GM12878 (cell line): Measurements from ENCODE around the gene CTH. TPM values are rescaled to one million over a fixed set of nuclear protein-coding genes. Genes with fewer than 3 reads are reported as not detected.

Source experiments
- ATAC-seq: fragments of 200-7000 bp; cut with Tn5 transposase; 3 replicates; pipeline ENCODE4 v1.9.1; 2020; ENCODE audit warnings: mild to moderate bottlenecking, moderate library complexity
- BruUV-seq: library from RNA; stranded (reverse); fragments of 400-500 nt; replicated peaks from 2 replicates; lab custom pipeline; 2021; lab: Mats Ljungman, UMichigan
- CTCF ChIA-PET: fragments of 300-600 bp; sonication (Branson Sonifier 250); formaldehyde crosslinking; extraction: SDS; loops from one replicate; lab custom pipeline; 2021; ENCODE audit warnings: inconsistent platforms; lab: Yijun Ruan, JAX
- POLR2A ChIA-PET: fragments of 350-600 bp; formaldehyde crosslinking; extraction: SDS; loops from one replicate; lab custom pipeline; 2021; ENCODE audit warnings: inconsistent platforms; lab: Charles Lee
- RAD21 ChIA-PET: fragments of 300-600 bp; sonication (Branson Sonifier 250); formaldehyde crosslinking; loops from one replicate; lab custom pipeline; 2023; ENCODE audit warnings: antibody characterized with exemption; ENCODE audit not compliant: unreplicated experiment; lab: Charles Lee
- SMC1A ChIA-PET: fragments of 300-600 bp; sonication (Branson Sonifier 250); formaldehyde crosslinking; loops from one replicate; lab custom pipeline; 2023; ENCODE audit not compliant: unreplicated experiment, uncharacterized antibody; lab: Charles Lee
- DNase-seq: peaks from one replicate; pipeline ENCODE4 v3.0.0-alpha.2; 2011; ENCODE audit warnings: low read depth, low spot score
- FAIRE-seq: peaks from 3 replicates; lab custom pipeline; 2011; peaks lifted over from hg19 to GRCh38; lab: Jason Lieb, UNC
- H2AFZ ChIP-seq: 2 replicates; pipeline ENCODE4 v1.6.0; 2011; ENCODE audit warnings: low read depth, low read length, control low read depth; ENCODE audit not compliant: control insufficient read depth
- H3K27ac ChIP-seq: 2 replicates; pipeline ENCODE4 v1.5.1; 2011; ENCODE audit warnings: control low read depth; ENCODE audit not compliant: control insufficient read depth, insufficient read depth
- H3K27me3 ChIP-seq, 2 experiments: replicated peaks in 1 of 2; 2 replicates each; pipeline versions ENCODE4 v1.6.0 to v1.6.1; 2011; ENCODE audit warnings: low read length in 1 of 2; ENCODE audit not compliant: control insufficient read depth in 2 of 2, insufficient read depth in 2 of 2
- H3K36me3 ChIP-seq, 2 experiments: 2 replicates each; pipeline ENCODE4 v1.5.1; 2011; ENCODE audit warnings: low read length in 1 of 2; ENCODE audit not compliant: control insufficient read depth in 2 of 2, insufficient read depth in 2 of 2
- H3K4me1 ChIP-seq: 2 replicates; pipeline ENCODE4 v1.6.1; 2011; ENCODE audit warnings: mild to moderate bottlenecking, low read length, moderate library complexity, mixed read lengths; ENCODE audit not compliant: control insufficient read depth, insufficient read depth
- H3K4me2 ChIP-seq: 2 replicates; pipeline ENCODE4 v1.6.0; 2011; ENCODE audit warnings: control low read depth; ENCODE audit not compliant: control insufficient read depth, insufficient read depth
- H3K4me3 ChIP-seq: fragments of 200-600 bp; sonication (generic); 2 replicates; pipeline ENCODE4 v1.5.1; 2016
- H3K79me2 ChIP-seq: 2 replicates; pipeline ENCODE4 v1.6.0; 2011; ENCODE audit warnings: low read length; ENCODE audit not compliant: control insufficient read depth, insufficient read depth
- H3K9ac ChIP-seq: 2 replicates; pipeline ENCODE4 v1.8.0; 2011; ENCODE audit warnings: low read length, control low read depth, mixed read lengths; ENCODE audit not compliant: control insufficient read depth, insufficient read depth
- H3K9me3 ChIP-seq: replicated peaks from 3 replicates; pipeline ENCODE4 v1.5.1; 2011; ENCODE audit warnings: mild to moderate bottlenecking, low read length; ENCODE audit not compliant: control insufficient read depth, insufficient read depth
- H4K20me1 ChIP-seq: 2 replicates; pipeline ENCODE4 v1.6.0; 2011; ENCODE audit not compliant: control insufficient read depth, insufficient read depth
- CEBPB ChIP-seq, 2 experiments: fragments of 150-350 bp in 1 of 2; IDR thresholded peaks; 2 replicates each; pipeline ENCODE4 v1.6.1; 2012 to 2014; ENCODE audit warnings: low read depth in 2 of 2, low read length in 2 of 2, borderline replicate concordance in 1 of 2, inconsistent platforms in 1 of 2
- CHD1 ChIP-seq: IDR thresholded peaks from 2 replicates; pipeline ENCODE4 v1.6.1; 2012; ENCODE audit warnings: low read depth, low read length, improper control_type of control experiment
- EGR1 ChIP-seq, 2 experiments: IDR thresholded peaks; 1 replicate in 1 of 2; 2 replicates in 1 of 2; pipeline ENCODE4 v1.6.1; 2011 to 2012; ENCODE audit warnings: low read depth in 2 of 2, low read length in 2 of 2, borderline replicate concordance in 1 of 2, mild to moderate bottlenecking in 1 of 2, moderate library complexity in 1 of 2
- ETV6 ChIP-seq, 2 experiments: fragments of 450-650 bp in 1 of 2; IDR thresholded peaks in 1 of 2; conservative IDR thresholded peaks in 1 of 2; 2 replicates each; pipeline ENCODE4 v1.6.1; 2014; ENCODE audit warnings: antibody characterized with exemption in 1 of 2, borderline replicate concordance in 1 of 2, low read depth in 1 of 2, mild to moderate bottlenecking in 1 of 2, moderate library complexity in 1 of 2
- GABPA ChIP-seq: IDR thresholded peaks from 2 replicates; pipeline ENCODE4 v1.6.1; 2014; ENCODE audit warnings: antibody characterized with exemption, low read depth, mild to moderate bottlenecking, inconsistent platforms
- NR2C2 ChIP-seq: IDR thresholded peaks from 2 replicates; pipeline ENCODE4 v1.6.1; 2011; ENCODE audit warnings: borderline replicate concordance, low read depth; ENCODE audit not compliant: control insufficient read depth, insufficient read length
- PAX5 ChIP-seq: IDR thresholded peaks from 2 replicates; pipeline ENCODE4 v1.6.1; 2011; ENCODE audit warnings: low read depth, low read length, borderline replicate concordance
- SIX5 ChIP-seq: IDR thresholded peaks from 2 replicates; pipeline ENCODE4 v1.6.1; 2011; ENCODE audit warnings: mild to moderate bottlenecking, low read depth, low read length, moderate library complexity; ENCODE audit not compliant: severe bottlenecking
- WGBS: methylation state at CpG from one replicate; pipeline ENCODE4 v1.1.6; 2016; ENCODE audit warnings: low lambda C conversion rate; ENCODE audit not compliant: insufficient replicate concordance, insufficient coverage; ENCODE audit errors: missing lambda C conversion rate; 5-methylcytosine and 5-hydroxymethylcytosine counted together
- in situ Hi-C: fragments of 300-500 bp; cut with MboI; formaldehyde crosslinking; loops from 9 replicates; pipeline ENCODE4 v1.14.3; 2018; ENCODE audit warnings: mixed read lengths
- intact Hi-C: fragments of 100-400 bp; cut with micrococcal nuclease; formaldehyde crosslinking; loops from one replicate; pipeline ENCODE4 v1.14.2; 2022; ENCODE audit not compliant: unreplicated experiment
- polyA plus RNA-seq, 11 experiments: library from polyadenylated mRNA; depleted of rRNA in 4 of 11; unstranded in 6 of 11; stranded (reverse) in 5 of 11; fragments of >200 nt; fragmentation: Nextera tagmentation in 4 of 11; fragmentation: Illumina TruSeq in 1 of 11; extraction: Ambion mirVana in 4 of 11; extraction: Trizol in 1 of 11; gene quantifications; 1 replicate in 1 of 11; 2 replicates in 10 of 11; pipeline versions ENCODE4 v1.2.1 to v1.2.3, GENCODE V29; 2011 to 2016; ENCODE audit warnings: inconsistent platforms in 2 of 11, missing spikeins in 2 of 11, low read depth in 1 of 11
- total RNA-seq, 4 experiments: library from RNA; depleted of rRNA in 3 of 4; stranded (reverse); fragments of >200 nt in 3 of 4; fragmentation: Illumina TruSeq in 1 of 4; extraction: Trizol in 1 of 4; gene quantifications; 2 replicates each; pipeline versions ENCODE4 v1.2.1 to v1.2.3, GENCODE V29; 2013 to 2021
- TF ChIP-seq, protein P1 (sequence below): fragments of 450-650 bp; formaldehyde crosslinking; IDR thresholded peaks from 2 replicates; pipeline ENCODE4 v1.4.0; 2020; ENCODE audit warnings: mild to moderate bottlenecking, moderate library complexity
- TF ChIP-seq, protein P2 (sequence below): fragments of 450-650 bp; IDR thresholded peaks from 2 replicates; pipeline ENCODE4 v1.6.1; 2014; ENCODE audit warnings: mild to moderate bottlenecking
- TF ChIP-seq, protein P3 (sequence below): IDR thresholded peaks from 2 replicates; pipeline ENCODE4 v1.6.1; 2011; ENCODE audit warnings: borderline replicate concordance, low read depth, mild to moderate bottlenecking, moderate library complexity, low read length; ENCODE audit not compliant: insufficient read depth, poor library complexity, severe bottlenecking
- TF ChIP-seq, protein P4 (sequence below): IDR thresholded peaks from 2 replicates; pipeline ENCODE4 v1.6.1; 2011; ENCODE audit warnings: borderline replicate concordance, low read depth, mild to moderate bottlenecking, moderate library complexity, mixed read lengths, low read length; ENCODE audit not compliant: insufficient read depth; ENCODE audit errors: extremely low read length
- TF ChIP-seq, protein P5 (sequence below): fragments of 450-650 bp; IDR thresholded peaks from 2 replicates; pipeline ENCODE4 v1.6.1; 2018; ENCODE audit warnings: mild to moderate bottlenecking, low read depth, moderate library complexity; ENCODE audit not compliant: partially characterized antibody

The CTH gene
- total and polyA plus RNA-seq, 10 of the 15 experiments (the other 5 are each of a cell fraction or from before 2014, with no cell fraction given), result 6.3 to 17.5 (median 10.4) TPM

DNA sequence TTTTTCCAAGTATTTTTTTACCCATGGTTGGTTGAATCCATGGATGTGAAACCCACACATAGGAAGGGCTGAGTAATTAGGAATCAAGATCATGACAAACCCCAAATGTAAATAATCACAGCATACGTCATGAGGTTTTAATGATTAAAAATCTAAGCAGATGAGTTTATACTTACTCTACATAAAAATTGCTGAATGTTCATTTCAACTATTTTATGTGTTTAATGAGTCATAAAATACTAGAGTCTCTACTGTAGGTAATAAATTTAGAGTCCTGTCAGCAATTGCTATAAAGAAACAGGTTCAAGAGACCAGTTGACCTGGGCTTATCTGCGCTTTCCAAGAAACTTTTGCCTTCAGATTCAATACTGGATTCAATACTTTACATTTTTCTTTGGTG lies 18.2 kb downstream of the CTH start:
- intact Hi-C loops (no loop called here), in situ Hi-C loops (no loop called here)
- BruUV-seq, result no TSS peak
- H3K4me1 ChIP-seq, result no peaks in the 10 kb centered on the region
- no peak overlapping the region for H3K4me2 ChIP-seq
- ChIA-PET RAD21 (no interaction called here), POLR2A (no interaction called here), CTCF (no interaction called here), SMC1A (no interaction called here)
- H3K27ac ChIP-seq, result no peak overlapping the region
- DNase-seq (no peak), FAIRE-seq (no peak), ATAC-seq (no peak)
- H3K27me3 ChIP-seq, result no peaks in the 10 kb centered on the region
- 85% methylated on average over 2 of the region's 2 CpGs for WGBS
- no peak overlapping the region for H2AFZ ChIP-seq
- H3K9me3 ChIP-seq, result no peaks in the 10 kb centered on the region
- no peaks in the 10 kb centered on the region for H4K20me1 ChIP-seq
- H3K36me3 ChIP-seq, result peaks cover 1 to 9% of the 10 kb centered on the region in 2 experiments
- no peak overlapping the region for H3K9ac ChIP-seq
- no peak overlapping the region for H3K4me3 ChIP-seq
- no peaks in the 10 kb centered on the region for H3K79me2 ChIP-seq
- TF ChIP-seq, protein P1, sequence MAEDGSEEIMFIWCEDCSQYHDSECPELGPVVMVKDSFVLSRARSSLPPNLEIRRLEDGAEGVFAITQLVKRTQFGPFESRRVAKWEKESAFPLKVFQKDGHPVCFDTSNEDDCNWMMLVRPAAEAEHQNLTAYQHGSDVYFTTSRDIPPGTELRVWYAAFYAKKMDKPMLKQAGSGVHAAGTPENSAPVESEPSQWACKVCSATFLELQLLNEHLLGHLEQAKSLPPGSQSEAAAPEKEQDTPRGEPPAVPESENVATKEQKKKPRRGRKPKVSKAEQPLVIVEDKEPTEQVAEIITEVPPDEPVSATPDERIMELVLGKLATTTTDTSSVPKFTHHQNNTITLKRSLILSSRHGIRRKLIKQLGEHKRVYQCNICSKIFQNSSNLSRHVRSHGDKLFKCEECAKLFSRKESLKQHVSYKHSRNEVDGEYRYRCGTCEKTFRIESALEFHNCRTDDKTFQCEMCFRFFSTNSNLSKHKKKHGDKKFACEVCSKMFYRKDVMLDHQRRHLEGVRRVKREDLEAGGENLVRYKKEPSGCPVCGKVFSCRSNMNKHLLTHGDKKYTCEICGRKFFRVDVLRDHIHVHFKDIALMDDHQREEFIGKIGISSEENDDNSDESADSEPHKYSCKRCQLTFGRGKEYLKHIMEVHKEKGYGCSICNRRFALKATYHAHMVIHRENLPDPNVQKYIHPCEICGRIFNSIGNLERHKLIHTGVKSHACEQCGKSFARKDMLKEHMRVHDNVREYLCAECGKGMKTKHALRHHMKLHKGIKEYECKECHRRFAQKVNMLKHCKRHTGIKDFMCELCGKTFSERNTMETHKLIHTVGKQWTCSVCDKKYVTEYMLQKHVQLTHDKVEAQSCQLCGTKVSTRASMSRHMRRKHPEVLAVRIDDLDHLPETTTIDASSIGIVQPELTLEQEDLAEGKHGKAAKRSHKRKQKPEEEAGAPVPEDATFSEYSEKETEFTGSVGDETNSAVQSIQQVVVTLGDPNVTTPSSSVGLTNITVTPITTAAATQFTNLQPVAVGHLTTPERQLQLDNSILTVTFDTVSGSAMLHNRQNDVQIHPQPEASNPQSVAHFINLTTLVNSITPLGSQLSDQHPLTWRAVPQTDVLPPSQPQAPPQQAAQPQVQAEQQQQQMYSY (CRISPR knock-in tag), result no peak
- TF ChIP-seq, protein P2, sequence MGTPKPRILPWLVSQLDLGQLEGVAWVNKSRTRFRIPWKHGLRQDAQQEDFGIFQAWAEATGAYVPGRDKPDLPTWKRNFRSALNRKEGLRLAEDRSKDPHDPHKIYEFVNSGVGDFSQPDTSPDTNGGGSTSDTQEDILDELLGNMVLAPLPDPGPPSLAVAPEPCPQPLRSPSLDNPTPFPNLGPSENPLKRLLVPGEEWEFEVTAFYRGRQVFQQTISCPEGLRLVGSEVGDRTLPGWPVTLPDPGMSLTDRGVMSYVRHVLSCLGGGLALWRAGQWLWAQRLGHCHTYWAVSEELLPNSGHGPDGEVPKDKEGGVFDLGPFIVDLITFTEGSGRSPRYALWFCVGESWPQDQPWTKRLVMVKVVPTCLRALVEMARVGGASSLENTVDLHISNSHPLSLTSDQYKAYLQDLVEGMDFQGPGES, result no peak
- no peak for TF ChIP-seq NR2C2
- TF ChIP-seq ETV6 (conservative IDR thresholded peaks at IDR 0.05 in 1 of 2, IDR thresholded peaks at IDR 0.05 in 1 of 2; ENCODE audit: borderline replicate concordance in 1 of 2, low read depth in 1 of 2), result no peak
- TF ChIP-seq, protein P3, sequence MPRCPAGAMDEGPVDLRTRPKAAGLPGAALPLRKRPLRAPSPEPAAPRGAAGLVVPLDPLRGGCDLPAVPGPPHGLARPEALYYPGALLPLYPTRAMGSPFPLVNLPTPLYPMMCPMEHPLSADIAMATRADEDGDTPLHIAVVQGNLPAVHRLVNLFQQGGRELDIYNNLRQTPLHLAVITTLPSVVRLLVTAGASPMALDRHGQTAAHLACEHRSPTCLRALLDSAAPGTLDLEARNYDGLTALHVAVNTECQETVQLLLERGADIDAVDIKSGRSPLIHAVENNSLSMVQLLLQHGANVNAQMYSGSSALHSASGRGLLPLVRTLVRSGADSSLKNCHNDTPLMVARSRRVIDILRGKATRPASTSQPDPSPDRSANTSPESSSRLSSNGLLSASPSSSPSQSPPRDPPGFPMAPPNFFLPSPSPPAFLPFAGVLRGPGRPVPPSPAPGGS, result no peak
- TF ChIP-seq, protein P4, sequence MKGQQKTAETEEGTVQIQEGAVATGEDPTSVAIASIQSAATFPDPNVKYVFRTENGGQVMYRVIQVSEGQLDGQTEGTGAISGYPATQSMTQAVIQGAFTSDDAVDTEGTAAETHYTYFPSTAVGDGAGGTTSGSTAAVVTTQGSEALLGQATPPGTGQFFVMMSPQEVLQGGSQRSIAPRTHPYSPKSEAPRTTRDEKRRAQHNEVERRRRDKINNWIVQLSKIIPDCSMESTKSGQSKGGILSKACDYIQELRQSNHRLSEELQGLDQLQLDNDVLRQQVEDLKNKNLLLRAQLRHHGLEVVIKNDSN, result no peak
- no peak for TF ChIP-seq SIX5
- TF ChIP-seq, protein P5, sequence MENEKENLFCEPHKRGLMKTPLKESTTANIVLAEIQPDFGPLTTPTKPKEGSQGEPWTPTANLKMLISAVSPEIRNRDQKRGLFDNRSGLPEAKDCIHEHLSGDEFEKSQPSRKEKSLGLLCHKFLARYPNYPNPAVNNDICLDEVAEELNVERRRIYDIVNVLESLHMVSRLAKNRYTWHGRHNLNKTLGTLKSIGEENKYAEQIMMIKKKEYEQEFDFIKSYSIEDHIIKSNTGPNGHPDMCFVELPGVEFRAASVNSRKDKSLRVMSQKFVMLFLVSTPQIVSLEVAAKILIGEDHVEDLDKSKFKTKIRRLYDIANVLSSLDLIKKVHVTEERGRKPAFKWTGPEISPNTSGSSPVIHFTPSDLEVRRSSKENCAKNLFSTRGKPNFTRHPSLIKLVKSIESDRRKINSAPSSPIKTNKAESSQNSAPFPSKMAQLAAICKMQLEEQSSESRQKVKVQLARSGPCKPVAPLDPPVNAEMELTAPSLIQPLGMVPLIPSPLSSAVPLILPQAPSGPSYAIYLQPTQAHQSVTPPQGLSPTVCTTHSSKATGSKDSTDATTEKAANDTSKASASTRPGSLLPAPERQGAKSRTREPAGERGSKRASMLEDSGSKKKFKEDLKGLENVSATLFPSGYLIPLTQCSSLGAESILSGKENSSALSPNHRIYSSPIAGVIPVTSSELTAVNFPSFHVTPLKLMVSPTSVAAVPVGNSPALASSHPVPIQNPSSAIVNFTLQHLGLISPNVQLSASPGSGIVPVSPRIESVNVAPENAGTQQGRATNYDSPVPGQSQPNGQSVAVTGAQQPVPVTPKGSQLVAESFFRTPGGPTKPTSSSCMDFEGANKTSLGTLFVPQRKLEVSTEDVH, result no peak
- TF ChIP-seq CEBPB (IDR thresholded peaks at IDR 0.05; ENCODE audit: borderline replicate concordance in 1 of 2, low read depth in 2 of 2, low read length in 2 of 2), result no peak
- TF ChIP-seq GABPA, result no peak
- TF ChIP-seq EGR1 (IDR thresholded peaks at IDR 0.05; ENCODE audit: borderline replicate concordance in 1 of 2, low read depth in 2 of 2, low read length in 2 of 2), result no peak
- no peak for TF ChIP-seq CHD1
- no peak for TF ChIP-seq PAX5
